Glutamatergic neuron (in vitro differentiated cells): Measurements from ENCODE around the gene HIPK2. TPM values are rescaled to one million over a fixed set of nuclear protein-coding genes. Genes with fewer than 3 reads are reported as not detected.

Experiments
- DNase-seq: peaks from one replicate; pipeline ENCODE4 v3.0.0; 2022
- H3K27ac Mint-ChIP-seq: one replicate; pipeline ENCODE4 v1.8.0; 2020; ENCODE audit warnings: mild to moderate bottlenecking, mixed read lengths, inconsistent platforms; ENCODE audit not compliant: unreplicated experiment
- H3K27me3 Mint-ChIP-seq: one replicate; pipeline ENCODE4 v1.8.0; 2020; ENCODE audit warnings: mild to moderate bottlenecking, moderate library complexity, mixed read lengths, inconsistent platforms; ENCODE audit not compliant: unreplicated experiment
- H3K36me3 Mint-ChIP-seq: one replicate; pipeline ENCODE4 v1.8.0; 2020; ENCODE audit warnings: mild to moderate bottlenecking, mixed read lengths, inconsistent platforms; ENCODE audit not compliant: unreplicated experiment
- H3K4me1 Mint-ChIP-seq: one replicate; pipeline ENCODE4 v1.8.0; 2020; ENCODE audit warnings: mild to moderate bottlenecking, low read depth, mixed read lengths, inconsistent platforms; ENCODE audit not compliant: unreplicated experiment
- H3K4me3 Mint-ChIP-seq: one replicate; pipeline ENCODE4 v1.8.0; 2020; ENCODE audit warnings: mild to moderate bottlenecking, mixed read lengths, inconsistent platforms; ENCODE audit not compliant: unreplicated experiment
- H3K9me3 Mint-ChIP-seq: one replicate; pipeline ENCODE4 v1.8.0; 2020; ENCODE audit warnings: mild to moderate bottlenecking, moderate library complexity, mixed read lengths, inconsistent platforms; ENCODE audit not compliant: unreplicated experiment
- total RNA-seq: library from RNA; stranded (reverse); fragmentation: NEBNext Ultra II Directional; extraction: Animal tissue kit (Norgen Biotek cat#: 25700); gene quantifications from one replicate; pipeline ENCODE4 v1.2.1, GENCODE V29; 2021; ENCODE audit not compliant: unreplicated experiment
- TF ChIP-seq, protein P1 (sequence below): fragments of 200-600 bp; sonication (generic); IDR thresholded peaks from one replicate; pipeline ENCODE4 v1.5.0; 2021; ENCODE audit not compliant: partially characterized antibody, unreplicated experiment

The HIPK2 gene
- total RNA-seq, 1 donor from 2014 or later: 36.9 TPM

DNA sequence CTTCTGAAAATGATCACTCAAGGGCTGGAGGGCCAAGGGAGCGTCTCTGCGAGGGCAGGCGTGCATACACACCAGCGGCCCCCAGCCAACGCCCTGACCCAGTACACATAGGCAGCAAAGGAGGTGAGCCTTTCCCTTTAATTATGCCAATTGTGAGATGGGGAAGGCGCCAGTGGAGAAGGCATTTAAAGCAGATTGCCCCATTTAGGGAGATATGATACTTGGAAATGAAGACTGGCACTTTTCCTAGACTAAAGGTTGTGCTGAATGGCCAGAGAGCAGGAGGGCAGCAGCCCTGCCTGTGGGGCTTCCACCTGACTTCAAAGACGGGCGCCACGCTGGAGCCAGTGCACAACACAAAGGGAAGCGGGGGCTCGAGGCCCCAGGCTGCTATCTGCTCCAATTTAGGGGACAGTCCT is 24.1 kb downstream of the HIPK2 start:
- H3K27ac Mint-ChIP-seq: no peak overlapping the region
- peaks cover 9% of the 10 kb centered on the region for H3K4me1 Mint-ChIP-seq
- H3K4me3 Mint-ChIP-seq: no peak overlapping the region
- TF ChIP-seq, protein P1, sequence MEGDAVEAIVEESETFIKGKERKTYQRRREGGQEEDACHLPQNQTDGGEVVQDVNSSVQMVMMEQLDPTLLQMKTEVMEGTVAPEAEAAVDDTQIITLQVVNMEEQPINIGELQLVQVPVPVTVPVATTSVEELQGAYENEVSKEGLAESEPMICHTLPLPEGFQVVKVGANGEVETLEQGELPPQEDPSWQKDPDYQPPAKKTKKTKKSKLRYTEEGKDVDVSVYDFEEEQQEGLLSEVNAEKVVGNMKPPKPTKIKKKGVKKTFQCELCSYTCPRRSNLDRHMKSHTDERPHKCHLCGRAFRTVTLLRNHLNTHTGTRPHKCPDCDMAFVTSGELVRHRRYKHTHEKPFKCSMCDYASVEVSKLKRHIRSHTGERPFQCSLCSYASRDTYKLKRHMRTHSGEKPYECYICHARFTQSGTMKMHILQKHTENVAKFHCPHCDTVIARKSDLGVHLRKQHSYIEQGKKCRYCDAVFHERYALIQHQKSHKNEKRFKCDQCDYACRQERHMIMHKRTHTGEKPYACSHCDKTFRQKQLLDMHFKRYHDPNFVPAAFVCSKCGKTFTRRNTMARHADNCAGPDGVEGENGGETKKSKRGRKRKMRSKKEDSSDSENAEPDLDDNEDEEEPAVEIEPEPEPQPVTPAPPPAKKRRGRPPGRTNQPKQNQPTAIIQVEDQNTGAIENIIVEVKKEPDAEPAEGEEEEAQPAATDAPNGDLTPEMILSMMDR: no peak
- H3K27me3 Mint-ChIP-seq: peaks cover 3% of the 10 kb centered on the region
- H3K9me3 Mint-ChIP-seq: peaks cover 1% of the 10 kb centered on the region
- DNase-seq: no peak
- no peaks in the 10 kb centered on the region for H3K36me3 Mint-ChIP-seq

GRCh38 chr7:139753081-139753692 is 24.6 kb downstream of the HIPK2 start:
- H3K4me3 Mint-ChIP-seq: no peak overlapping the region
- peaks cover 1% of the 10 kb centered on the region for H3K9me3 Mint-ChIP-seq
- H3K36me3 Mint-ChIP-seq: no peaks in the 10 kb centered on the region
- TF ChIP-seq, protein P1: peak; percentile 22
- H3K4me1 Mint-ChIP-seq: peaks cover 9% of the 10 kb centered on the region
- H3K27me3 Mint-ChIP-seq: peaks cover 3% of the 10 kb centered on the region
- no peak overlapping the region for H3K27ac Mint-ChIP-seq
- DNase-seq: no peak

GRCh38 chr7:139752604-139753003 is 25.2 kb downstream of the HIPK2 start:
- Mint-ChIP-seq H3K9me3 (peaks cover 1% of the 10 kb centered on the region), H3K27ac (no peak overlapping the region), H3K27me3 (peaks cover 3% of the 10 kb centered on the region), H3K36me3 (no peaks in the 10 kb centered on the region), H3K4me3 (no peak overlapping the region), H3K4me1 (peaks cover 9% of the 10 kb centered on the region)
- TF ChIP-seq, protein P1: no peak
- no peak for DNase-seq

DNA sequence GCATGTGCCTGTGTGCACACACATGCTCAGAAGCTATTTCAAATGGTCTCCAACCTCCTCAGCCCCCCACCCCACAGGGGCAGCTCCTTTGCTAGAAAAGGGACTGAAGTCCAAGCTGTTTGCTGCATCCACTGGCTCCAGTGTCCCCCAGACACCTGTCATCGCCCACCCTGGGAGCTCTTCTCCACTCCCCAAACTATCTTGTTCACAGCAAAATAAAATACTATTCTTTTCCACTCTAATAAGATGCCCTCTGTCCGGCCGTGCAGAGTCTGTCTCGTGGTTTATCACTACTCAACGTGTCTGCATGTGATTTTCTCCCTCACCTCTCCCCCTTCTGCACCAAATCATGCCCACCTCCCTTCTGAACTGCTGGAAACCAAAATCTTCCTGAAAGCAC is 25.6 kb downstream of the HIPK2 start:
- H3K4me3 Mint-ChIP-seq: no peak overlapping the region
- H3K4me1 Mint-ChIP-seq: peaks cover 9% of the 10 kb centered on the region
- TF ChIP-seq, protein P1: no peak
- no peak for DNase-seq
- H3K27ac Mint-ChIP-seq: no peak overlapping the region
- no peaks in the 10 kb centered on the region for H3K36me3 Mint-ChIP-seq
- H3K27me3 Mint-ChIP-seq: peaks cover 3% of the 10 kb centered on the region
- peaks cover 1% of the 10 kb centered on the region for H3K9me3 Mint-ChIP-seq

GRCh38 chr7:139750459-139751095 is 27.2 kb downstream of the HIPK2 start:
- Mint-ChIP-seq H3K36me3 (no peaks in the 10 kb centered on the region), H3K9me3 (peaks cover 1% of the 10 kb centered on the region), H3K27me3 (peaks cover 5% of the 10 kb centered on the region), H3K4me3 (no peak overlapping the region), H3K4me1 (peaks cover 24% of the 10 kb centered on the region), H3K27ac (no peak overlapping the region)
- TF ChIP-seq, protein P1: no peak
- DNase-seq: no peak
